ENCODE measurements around the gene EP400. TPM values are rescaled to one million over a fixed set of nuclear protein-coding genes. Genes with fewer than 3 reads are reported as not detected.

The EP400 gene
- total and polyA plus RNA-seq, 2 of the 8 experiments (the other 6 are each of a cell fraction or from before 2014, with no cell fraction given), result 13.1 to 69.7 TPM

- no peak overlapping the region for H3K18ac ChIP-seq (ENCODE audit: extremely low read depth, low read length)
- WGBS, 2 experiments (ENCODE audit: extremely low coverage in 1 of 2, insufficient coverage in 1 of 2, insufficient read length in 1 of 2, insufficient replicate concordance in 2 of 2, low coverage in 1 of 2, low lambda C conversion rate in 2 of 2, missing lambda C conversion rate in 1 of 2), result 91% methylated on average over 10 of the region's 10 CpGs; no CpG with 5 or more reads in 1 of the 2 experiments
- H4K5ac ChIP-seq (ENCODE audit: insufficient read length, low read depth, low read length), result no peak overlapping the region
- no peak overlapping the region for H2AK5ac ChIP-seq (ENCODE audit: low read depth, low read length)
- no peaks in the 10 kb centered on the region; the same call in 1 of the 2 replicates for H3K79me1 ChIP-seq (ENCODE audit: low read depth, low read length)
- peaks cover 2 to 41% (median 10%) of the 10 kb centered on the region in 4 experiments; a peak in 4 of 8 replicates for H3K36me3 ChIP-seq (ENCODE audit: control insufficient read depth in 2 of 4, insufficient read depth in 4 of 4, low read length in 3 of 4)
- no peaks in the 10 kb centered on the region for H3K27me3 ChIP-seq (replicated peaks in 1 of 4; ENCODE audit: control insufficient read depth in 3 of 4, extremely low read depth in 1 of 4, insufficient read depth in 3 of 4, low read length in 3 of 4)
- ChIA-PET POLR2A (ENCODE audit: partially characterized antibody) (interaction anchor here (1.6 kb wide), 1 partner anchor 10 kb away, joined by 7 read pairs; no protein-coding TSS in a partner anchor), CTCF (ENCODE audit: partially characterized antibody) (interaction anchor here (1.6 kb wide), 1 partner anchor 8 kb away, joined by 4 read pairs; no protein-coding TSS in a partner anchor)
- no peak overlapping the region for H4K91ac ChIP-seq (replicated peaks; ENCODE audit: insufficient read length, low read length)
- no peak overlapping the region for H2AFZ ChIP-seq (ENCODE audit: low read length)
- H3K79me2 ChIP-seq (ENCODE audit: control insufficient read depth in 1 of 2, insufficient read depth in 2 of 2, low read length in 2 of 2), result peaks cover 0 to 20% of the 10 kb centered on the region in 2 experiments; a peak in 2 of 4 replicates
- no peak overlapping the region for H3K9ac ChIP-seq (replicated peaks in 1 of 4; ENCODE audit: extremely low read depth in 1 of 4, low read depth in 3 of 4, low read length in 3 of 4)
- DNase-seq (ENCODE audit: low read depth in 1 of 2, low spot score in 2 of 2) (no peak), FAIRE-seq (no peak)
- H3K4me1 ChIP-seq (replicated peaks in 1 of 4; ENCODE audit: control insufficient read depth in 3 of 4, insufficient read depth in 4 of 4, low read length in 3 of 4), result no peaks in the 10 kb centered on the region
- H2BK12ac ChIP-seq (ENCODE audit: low read depth, low read length), result no peak overlapping the region
- no peaks in the 10 kb centered on the region for H3K9me3 ChIP-seq (ENCODE audit: insufficient read depth in 2 of 2, low read depth in 1 of 2, low read length in 1 of 2)
- TF ChIP-seq USF2 (IDR thresholded peaks at IDR 0.05; ENCODE audit: low read length) (no peak), HDAC2 (IDR thresholded peaks at IDR 0.05; ENCODE audit: borderline replicate concordance in 1 of 2, low read depth in 2 of 2, low read length in 2 of 2) (no peak), SP1 (IDR thresholded peaks at IDR 0.05; ENCODE audit: low read depth, low read length) (no peak), RBBP5 (IDR thresholded peaks at IDR 0.05; ENCODE audit: borderline replicate concordance, low read depth, low read length) (no peak), EZH2 (IDR thresholded peaks at IDR 0.05; ENCODE audit: low read depth, low read length, severe bottlenecking) (no peak), SP4 (IDR thresholded peaks at IDR 0.05; ENCODE audit: low read length) (no peak), MAFK (IDR thresholded peaks at IDR 0.05; ENCODE audit: low read depth, low read length) (no peak), JUN (IDR thresholded peaks at IDR 0.05; ENCODE audit: low read depth, low read length) (no peak), SP2 (IDR thresholded peaks at IDR 0.05; ENCODE audit: low read length) (no peak)
- H4K20me1 ChIP-seq (replicated peaks in 1 of 2; ENCODE audit: control insufficient read depth in 1 of 2, insufficient read depth in 2 of 2, low read length in 2 of 2), result no peaks in the 10 kb centered on the region
- H3K56ac ChIP-seq (replicated peaks; ENCODE audit: insufficient read length, low read depth, low read length), result no peak overlapping the region
- H3K4ac ChIP-seq (replicated peaks; ENCODE audit: insufficient read length, low read depth, low read length), result no peak overlapping the region
- H3K14ac ChIP-seq (ENCODE audit: insufficient read length), result no peak overlapping the region
- H2BK15ac ChIP-seq (ENCODE audit: low read length), result no peak overlapping the region
- no peaks in the 10 kb centered on the region for H3K23me2 ChIP-seq (ENCODE audit: low read depth, low read length)
- H3K4me3 ChIP-seq (ENCODE audit: extremely low read depth in 1 of 4, insufficient read depth in 2 of 4, low read depth in 3 of 4, low read length in 4 of 4), result no peak overlapping the region
- no peak overlapping the region for H2BK5ac ChIP-seq (ENCODE audit: low read depth, low read length)
- no peak overlapping the region for H4K8ac ChIP-seq (ENCODE audit: extremely low read depth, insufficient read depth, low read length)
- H3K23ac ChIP-seq (ENCODE audit: insufficient read length), result no peak overlapping the region
- no peak overlapping the region for H2BK120ac ChIP-seq (replicated peaks; ENCODE audit: low read depth, low read length)
- no peak overlapping the region for H3K4me2 ChIP-seq (ENCODE audit: insufficient read depth in 1 of 2, low read depth in 2 of 2, low read length in 2 of 2)
- H3K27ac ChIP-seq (ENCODE audit: low read depth, low read length), result no peak overlapping the region
- no peak overlapping the region for H2BK20ac ChIP-seq (ENCODE audit: low read length)
Observed at GRCh38 chr12:131981388-131981787, 31.6 kb downstream of the EP400 start.

Data from H1 (cell line).